NCI-H128 (cell line): ENCODE data around the gene SIM1.

Experiments
- DNase-seq: peaks from one replicate; lab custom pipeline; 2025; ENCODE audit not compliant: unreplicated experiment; lab: John Stamatoyannopoulos, UW

SIM1 gene

DNA sequence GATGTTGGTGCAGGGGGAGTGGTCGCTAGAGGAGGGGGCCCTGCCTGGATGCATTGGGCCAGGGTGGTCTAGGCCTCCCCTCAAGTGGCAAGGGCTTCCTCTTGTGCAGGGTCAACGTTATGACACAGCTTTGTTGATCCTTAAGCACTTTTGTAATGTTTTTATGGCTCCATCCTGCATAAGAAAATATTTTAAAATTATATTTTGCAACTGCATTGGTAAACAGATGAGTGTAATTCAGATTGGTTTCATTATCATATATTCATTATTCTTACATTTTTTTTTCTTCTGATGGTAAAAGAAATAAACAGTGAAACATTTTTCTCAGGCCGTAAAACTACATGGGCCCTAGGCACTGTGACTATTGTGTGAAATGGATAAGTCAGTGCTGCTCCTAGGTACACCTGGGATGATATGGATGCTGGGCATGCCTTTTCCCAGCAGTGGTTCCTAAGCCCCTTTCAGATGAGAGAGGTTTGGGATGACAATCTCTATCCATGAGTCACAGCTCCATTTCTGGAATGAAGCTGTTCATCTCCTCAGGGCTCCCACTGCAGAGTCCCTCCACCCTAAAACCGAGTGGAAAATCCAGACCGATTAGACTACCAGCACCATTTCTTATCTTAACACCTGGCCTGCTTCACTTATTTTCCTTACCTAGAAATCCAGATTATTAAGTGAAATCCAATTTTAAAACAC lies 5.8 kb upstream of the SIM1 start:
- DNase-seq, result no peak

DNA sequence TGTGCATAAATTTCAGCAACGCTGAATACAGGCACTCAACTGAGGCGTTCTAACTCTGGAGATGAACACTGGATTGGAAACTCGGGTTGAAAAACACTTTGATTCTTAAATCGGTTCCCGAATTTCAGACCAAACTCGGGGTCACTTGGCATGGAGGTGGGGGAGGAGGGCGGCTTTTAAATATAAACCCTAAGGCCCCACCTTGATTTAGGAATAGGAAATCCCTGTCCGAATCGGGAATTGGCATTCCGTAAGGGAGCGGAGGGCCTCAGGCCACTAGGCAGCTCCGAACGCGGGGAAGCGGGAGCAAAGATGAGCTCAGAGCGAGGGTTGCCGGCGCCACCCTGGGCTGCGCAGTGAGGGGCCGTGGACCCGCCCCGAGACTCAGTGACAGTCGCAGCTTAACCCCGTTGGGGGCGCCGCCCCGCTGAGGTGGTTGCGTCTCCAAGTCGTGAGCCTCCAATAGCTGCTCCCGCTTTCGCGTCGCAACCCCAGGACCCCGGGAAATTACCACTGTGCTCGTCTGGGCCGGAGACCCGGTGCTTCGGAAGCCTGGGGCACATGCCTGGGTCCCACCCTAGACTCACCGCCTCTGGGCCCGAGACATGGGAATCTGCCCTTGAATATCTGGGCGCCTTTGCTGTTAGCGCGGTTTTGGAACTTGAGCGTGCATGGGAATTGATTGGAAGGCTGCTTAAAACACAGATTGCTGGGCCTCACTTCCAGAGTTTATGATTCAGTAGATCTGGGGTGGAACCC lies 4.6 kb upstream of the SIM1 start:
- no peak for DNase-seq

DNA sequence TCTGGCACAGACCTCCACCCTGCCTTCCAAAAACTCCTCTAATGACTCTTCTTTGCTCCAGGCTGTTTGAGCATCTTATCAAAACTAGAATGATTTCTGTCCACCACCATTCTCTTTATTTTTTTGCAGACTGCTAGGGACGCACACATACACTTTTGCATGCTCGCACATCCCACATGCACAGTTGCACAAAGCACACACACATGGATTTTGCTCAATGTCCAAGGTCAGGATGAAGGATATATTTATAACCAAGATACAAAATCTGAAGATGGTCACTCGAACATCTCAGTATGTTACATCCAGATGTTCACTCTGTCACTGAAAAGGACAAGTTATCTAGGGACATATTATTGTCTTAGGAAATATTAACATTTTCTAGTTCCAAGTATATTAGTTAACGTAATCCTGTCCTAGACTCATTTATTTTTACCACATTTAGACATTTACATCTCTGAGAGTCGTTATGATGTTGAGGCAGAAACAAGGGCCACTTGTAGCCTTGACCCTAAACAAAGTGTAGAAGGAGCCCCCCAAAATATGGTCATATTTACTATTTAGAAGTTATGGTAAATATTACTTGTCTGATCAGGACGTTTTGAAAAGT lies 3.4 kb upstream of the SIM1 start:
- no peak for DNase-seq

DNA sequence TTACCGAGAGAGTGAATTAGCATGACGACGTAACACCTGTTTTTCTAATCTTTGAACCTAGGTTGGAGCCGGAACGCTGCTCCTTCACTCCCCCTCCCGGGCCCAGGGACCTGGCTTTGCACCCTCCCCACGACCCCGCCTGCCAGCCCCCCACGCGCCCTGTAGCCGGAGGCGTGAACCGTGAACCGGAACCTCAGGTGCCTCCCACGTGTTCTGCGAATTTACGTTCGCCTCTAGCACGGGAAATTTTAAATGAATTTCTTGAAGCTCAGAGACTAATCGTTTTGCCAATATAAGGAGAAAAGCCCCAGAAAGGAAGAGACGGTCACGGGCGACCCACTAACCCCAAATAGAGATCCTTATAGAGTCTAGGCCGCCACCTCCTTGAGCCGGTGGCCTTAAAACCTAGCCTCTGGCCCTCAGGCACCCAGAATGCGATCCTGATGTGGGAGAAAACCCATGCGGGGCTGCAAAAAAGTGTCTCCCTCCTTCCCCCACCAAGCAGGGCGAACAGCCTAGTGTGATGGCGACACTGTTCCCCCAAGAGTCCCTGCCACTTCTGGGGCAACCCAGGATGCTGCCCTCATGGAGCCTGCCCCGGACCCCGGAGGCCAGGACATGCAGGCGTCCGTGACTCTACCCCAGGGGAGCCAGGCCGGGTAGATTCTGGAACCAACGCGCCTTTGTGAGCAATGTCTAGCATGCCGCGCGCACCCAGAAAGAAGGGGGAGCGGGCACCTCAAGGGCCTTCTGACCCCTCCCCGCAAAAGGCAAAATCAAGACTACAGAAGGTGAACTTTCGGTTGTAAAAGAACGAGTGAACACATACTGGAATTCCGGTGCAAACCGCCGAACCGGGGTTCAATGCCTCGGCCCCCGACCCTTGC lies 2.7 kb upstream of the SIM1 start:
- DNase-seq, result no peak

DNA sequence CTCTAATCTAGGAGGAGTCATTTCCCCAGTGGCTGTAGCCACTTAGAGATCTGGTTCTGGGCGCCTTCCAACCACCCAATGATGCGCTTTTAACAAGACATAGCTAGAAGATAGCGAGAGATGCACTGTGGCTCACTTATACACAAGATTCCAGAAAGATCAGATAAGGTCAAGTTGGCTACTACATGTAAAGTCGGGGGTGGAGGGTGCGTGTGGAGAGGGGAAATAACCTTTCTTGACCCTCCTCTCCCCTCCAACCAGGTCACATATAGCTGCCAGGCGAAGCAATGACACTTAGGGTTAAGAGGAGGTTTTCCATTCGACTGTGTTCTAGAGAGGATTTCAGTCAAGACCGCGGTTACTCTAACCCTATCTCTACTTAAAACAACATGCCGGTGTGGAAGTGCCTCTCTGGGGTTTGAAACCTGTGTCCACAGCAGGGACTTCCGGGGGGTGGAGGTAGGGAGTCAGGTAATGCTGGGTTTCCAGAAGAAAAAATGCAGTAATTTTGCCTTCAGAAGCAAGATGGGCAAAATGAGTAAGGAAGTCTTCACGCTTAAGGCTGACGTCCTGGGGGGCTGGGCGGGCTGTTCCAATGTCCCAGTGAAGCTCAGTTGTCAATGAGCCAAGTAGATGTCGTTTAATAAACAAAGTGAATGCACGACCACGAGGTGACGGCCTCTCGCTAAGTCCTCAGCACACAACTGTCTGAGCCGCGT lies 1.8 kb upstream of the SIM1 start:
- no peak for DNase-seq

DNA sequence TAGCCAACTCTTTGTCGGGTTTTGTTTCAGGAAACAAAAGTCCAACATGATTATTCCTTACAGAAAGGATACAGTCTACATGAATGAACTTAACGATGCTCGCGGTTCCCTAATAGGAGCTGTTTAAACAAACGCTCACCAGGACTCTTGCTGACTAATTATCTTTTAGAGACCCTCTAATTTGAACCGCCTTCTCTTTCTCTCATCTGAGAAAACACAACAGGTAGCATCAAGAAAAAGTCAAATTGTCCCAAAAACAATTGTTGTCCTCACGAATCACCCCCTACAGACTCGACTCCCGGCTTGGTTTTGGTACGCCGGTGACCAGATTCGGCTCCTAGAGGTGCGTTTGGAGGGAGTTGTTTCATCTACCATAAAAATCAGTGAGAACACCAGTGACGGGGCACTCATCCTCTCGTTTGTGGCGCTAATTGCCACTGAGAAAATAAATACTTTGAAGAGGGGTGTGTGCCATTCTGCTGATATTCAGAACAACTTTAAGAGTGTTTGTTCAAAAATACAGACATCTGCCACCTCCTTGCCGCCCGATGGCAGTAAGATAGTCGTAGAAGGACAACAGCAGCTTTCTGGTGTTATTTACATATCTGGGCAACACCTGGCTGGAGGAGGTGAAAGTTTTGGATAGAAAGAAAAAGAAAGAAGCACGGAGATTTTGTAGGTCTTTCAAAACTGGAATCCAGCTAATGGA lies 1.1 kb upstream of the SIM1 start:
- no peak for DNase-seq

DNA sequence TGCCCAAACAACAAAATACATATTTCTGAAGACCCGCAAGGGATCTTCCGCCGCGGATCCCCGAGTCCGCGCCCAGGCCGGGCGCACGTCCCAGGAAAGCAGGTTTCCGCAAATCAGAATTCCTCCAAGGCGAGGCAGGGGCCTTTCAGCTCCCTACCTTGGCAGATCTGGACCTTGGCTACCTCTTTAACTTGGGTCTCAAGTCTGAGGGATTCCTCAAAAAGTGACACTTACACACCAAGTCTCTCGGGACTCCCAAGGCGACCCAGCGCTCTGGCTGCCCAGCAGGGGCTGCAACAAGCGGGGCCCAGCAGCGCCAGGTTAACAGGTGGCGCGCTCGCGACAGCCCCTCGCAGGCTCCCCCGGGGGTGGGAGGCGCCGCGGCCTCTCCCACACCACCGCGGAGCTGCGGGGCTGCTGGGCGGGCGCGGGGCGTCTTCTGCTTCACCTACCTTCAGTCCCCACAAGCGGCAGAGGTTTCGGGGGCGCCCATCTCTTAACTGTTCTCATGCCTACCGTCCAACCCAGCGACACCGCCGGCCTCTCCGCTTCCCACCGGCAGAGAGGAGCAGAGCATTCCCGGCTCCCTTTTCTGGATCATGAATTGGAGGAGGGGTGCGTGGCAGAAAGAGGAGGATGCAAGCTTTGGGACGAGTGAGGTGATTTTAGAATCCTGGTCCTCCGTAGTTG lies 414 bp downstream of the SIM1 start:
- DNase-seq, result no peak

DNA sequence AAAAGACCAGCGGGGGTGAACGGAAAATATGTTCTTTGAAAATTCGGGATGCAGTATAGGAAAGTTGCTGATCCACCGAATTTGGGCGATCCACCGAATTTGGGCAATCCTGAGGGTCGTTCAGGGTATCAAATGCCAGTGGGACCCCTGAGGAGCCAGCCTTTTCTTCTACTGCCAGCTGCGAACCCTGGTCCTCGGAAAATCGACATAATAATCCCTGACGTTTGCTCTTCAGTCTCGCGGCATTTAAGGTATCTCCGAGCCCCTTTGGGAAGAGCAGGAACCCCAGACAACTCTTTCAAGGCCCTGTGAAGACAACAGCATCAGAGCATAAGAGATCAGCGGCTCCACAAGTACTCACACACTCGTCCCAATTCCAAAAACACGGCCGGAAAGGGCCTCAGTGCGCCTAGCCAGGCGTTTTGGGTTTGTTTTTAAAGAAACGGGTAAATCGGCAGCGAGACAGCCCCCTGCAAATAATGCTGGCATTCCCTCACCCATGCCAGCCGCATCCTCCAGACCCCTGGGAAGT lies 1.0 kb downstream of the SIM1 start:
- no peak for DNase-seq

DNA sequence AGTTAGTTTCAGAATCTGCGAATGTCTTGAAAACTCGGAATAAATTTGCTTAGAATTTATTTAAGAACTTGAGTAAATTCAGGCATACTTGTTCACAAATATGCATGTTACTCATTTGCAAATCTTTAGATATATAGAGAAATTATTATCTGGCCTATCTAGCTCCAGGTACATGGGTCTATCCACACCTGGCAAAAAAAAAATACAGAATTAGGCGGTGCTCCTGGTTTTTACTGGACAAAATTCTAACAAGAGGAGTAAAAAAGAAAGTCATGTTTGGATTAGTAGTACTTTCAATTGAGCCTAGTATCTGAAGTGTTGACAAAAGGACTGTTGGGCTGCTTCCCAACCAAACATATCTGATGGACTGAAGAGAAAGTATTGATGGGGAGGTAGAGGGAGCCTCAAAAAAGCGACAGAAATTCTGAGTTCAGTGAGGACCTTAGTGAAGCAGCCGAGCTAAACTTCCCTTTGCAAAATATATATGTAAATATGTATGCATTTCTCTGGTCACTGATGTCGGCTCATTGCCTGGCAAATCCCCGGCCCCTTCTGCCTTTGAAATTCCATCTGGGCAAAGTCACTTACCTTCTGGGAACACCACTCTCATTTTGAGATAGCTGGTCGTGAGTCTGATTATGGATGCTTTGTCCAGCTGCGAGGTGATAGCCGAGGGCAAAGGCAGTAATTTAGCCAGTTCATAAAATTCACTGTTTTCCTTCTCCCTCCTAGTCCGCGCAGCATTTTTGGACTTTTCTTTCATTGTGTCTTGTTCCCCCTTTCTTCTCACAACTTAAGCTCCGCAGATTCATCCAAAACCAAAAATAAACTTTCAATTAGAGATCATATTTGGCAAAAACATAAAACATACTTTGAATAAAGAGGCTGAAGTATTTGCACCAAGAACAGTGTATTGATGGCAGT lies 1.8 kb downstream of the SIM1 start:
- DNase-seq, result no peak

DNA sequence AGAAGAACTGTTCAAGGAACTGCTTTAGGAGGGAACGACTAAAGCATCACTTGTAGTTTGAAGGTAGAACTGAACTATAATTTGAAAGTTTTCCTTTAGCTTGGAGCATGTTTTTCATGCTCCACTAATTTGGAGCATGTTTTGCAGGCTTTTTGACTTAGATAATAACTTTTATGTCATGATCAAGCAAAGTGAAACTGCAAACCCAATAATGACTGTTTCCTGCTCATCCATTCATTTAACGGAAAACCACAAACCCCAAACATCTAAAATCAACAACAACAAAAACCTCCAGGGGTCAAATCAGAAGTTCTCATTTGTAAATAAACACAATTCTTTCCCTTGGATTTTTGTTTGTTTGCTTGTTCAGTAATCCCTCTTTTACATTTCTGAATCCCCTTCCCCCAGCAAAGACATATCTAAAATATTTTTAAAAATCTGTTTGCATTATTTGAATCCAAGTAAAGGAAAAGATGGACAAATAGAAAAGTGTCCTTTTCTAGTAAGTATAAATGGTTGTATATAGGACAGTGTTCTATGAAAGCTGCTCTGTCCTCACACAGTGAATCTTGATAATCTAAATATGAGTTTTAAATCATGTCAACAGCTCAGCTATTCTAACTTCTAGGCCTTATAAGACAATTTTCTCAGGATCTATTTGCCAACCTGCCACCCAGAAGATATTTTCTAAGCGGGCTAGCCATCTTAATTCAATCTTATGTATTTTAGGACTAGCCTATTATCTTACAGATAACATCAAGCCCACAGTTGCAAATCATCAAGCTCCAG lies 2.6 kb downstream of the SIM1 start:
- no peak for DNase-seq

DNA sequence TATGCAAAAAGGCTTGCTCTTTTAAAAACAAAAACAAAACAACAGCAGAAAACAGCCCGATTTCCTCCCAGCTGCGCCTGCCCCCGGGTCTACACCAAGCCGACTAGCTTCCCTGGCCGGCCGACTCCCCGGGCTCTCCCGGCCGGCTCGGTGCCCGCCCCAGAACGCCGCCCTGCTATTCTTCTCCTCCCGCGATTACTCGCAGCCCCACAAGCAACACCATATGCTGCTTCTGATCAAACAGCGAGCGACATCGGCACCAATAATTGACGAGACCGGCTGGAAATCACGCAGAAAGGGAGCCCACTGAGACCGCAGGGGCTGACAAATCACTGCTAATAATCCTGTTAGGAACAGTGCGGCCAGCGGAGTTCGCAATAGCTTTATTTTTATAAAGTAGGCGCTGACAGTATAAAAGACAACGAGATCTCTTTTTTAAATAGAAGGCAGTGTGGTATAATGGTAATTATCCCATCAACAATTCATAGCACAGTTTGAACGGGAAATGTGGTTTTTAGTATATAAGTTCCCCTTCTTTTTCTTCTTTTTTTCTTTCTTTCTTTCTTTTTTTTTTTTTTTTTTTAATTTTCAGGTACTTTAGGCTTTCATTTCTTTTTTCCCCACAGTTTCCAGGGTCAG lies 3.3 kb downstream of the SIM1 start:
- DNase-seq, result no peak

DNA sequence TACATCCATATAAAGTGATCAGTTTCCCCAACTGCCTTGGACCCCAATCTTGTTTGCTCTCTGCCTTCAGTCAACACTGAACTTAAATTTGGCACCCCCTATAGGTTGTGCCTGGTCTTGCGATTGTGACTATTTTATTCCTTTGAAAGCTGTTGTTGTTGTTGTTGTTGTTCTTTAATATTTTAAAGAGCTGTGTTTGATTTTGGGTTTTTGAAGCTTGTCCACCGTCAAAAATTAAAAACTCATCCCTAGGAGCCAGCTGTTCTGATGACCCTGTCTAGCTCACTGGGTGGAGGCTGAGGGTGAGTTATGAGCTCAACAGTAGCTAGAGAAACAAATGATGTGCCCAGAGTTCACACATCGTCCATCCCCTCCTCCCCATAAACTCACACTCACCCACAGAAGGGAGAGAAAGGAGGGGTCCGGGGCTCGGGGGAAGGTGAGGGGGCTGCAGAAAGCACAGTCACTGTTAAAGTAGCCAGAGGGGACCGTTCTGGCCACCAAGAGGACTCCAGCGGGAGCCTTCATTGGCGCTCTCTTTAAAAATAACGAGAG lies 4.0 kb downstream of the SIM1 start:
- no peak for DNase-seq

DNA sequence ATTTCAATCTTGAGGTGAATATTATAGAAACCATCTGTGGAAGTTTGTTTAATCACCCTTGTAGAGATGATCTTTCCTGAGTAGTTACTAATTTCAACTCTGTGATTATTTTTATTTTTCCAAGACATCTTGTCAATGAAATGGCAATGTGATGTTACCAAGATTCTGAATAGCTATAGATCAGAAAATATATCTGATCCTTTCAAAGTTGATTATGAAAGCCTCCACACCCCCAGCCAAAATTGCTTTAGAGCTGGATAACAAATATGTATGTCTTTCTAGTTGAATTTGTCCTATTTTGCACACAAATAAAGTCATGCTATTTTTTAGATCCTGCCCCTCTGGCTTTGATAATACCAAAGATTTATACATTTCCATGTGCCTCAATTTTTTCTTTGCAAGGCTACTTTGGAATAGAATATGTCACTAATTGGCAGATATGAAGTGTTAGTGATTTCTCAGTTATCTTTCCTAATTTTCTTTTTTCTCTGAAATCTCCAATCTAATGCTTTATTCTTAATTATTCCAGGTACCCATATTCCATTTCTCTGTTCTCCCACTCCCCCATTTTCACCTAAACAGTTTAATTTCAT lies 5.0 kb downstream of the SIM1 start:
- DNase-seq, result no peak

DNA sequence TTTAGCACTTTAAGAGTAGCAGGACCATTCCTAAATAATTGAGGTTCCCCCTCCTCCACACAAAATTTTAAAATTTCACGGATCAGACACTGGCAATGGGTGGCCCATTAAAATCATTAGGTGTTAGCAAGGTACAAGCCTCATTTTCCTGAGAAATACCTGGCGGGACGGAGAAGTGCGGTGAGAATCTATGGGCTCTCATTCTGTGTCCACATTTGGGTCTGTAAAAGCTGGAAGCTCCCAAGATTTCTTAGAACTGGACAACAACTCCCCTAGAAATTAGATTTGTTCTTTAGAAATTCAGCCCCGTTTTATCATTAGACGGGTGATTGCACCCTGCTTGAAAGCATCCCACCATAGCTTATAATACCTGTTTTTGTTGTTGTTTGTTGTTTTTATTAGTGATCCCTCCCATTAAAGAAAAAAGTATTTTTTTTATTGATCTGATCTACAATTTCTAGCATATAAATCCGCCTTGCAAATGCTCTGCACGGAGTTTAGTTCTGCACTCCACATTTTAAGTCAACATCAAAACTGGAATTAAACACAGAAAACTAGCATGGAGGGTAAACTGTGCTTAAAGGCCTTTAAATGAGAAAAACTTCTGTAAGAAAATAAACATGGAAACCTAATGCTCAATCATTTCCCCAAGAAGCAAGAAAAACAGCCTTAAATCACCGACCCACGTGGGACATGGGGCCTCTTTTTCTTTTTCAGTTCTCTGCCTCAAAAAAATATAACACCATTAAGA lies 5.7 kb downstream of the SIM1 start:
- DNase-seq, result no peak

DNA sequence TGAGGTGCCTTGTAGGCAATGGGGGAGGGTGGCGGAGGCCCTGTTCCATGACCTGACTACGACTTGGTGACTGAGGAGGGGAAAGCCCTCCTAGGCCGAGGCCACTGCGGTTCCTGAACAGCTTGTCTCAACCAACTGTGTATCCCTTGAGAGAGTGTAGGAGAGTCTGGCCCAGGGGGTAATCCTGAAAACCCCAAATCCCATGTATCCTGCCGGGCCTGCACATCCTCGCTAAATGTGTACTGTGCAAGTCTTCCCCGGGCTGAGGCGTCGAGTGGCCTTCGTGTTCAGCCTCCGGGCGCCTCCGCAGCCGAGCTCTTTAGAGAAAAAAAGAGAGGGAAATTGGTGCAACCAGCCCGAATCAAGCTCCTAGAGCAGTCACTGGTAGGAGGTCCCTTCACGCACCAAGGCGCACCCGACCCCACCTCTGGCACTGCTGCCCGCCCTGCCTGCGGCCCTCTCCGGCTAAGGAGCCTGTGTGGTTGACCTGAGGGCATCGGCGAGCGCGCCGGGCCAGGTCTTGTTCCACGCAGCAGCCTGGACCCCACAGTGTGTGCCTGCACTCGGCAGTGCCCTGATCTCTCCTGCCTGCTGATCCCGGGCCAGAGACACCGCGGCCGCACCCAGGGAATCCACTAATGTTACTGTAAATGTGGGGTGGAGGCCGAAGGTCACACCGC lies 7.3 kb downstream of the SIM1 start:
- DNase-seq, result no peak
